ENCODE results near the gene FTCDNL1. TPM values are rescaled to one million over a fixed set of nuclear protein-coding genes. Genes with fewer than 3 reads are reported as not detected.

The FTCDNL1 gene
- total RNA-seq, 1 donor from 2014 or later = 0.45 TPM

DNA sequence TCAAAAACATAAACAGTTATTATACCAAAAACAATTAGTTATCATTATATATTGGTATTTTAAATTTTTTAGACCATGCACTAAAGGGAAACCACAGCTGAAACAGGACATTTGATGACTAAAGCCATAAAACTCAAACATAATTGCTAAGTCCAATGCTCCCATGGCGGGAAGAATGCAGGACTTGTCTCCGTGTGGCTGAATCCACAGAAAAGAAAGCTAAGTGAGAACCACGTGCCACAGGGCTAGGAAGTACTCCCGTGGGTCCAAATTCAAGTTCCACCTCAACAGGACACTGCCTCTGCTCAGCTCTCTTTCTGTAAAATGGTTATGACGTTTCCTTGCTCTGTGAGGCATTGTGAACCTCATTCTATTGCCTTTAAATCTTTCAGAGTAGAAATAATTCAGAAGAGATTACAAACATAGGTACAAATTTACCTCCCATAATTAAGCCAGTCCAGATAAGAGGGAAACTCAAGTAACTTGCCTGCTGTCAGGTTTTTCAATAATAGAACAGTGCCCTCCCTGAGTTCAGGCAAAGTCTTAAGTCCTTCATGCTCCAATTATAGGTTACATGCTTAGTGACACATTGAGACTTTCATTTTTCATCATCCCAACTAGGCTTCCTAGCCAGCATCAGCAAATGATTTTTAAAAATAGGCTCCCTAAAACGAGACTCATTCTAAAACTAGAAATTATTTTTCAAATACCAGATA is 36.7 kb downstream of the FTCDNL1 start:
- no peaks in the 10 kb centered on the region for H4K20me1 ChIP-seq (ENCODE audit: insufficient read depth, low read length)
- no peaks in the 10 kb centered on the region for H3K36me3 Mint-ChIP-seq (ENCODE audit: low read depth, unreplicated experiment)
- no peak overlapping the region for H3K4me3 Mint-ChIP-seq (ENCODE audit: unreplicated experiment)
- H3K4me2 ChIP-seq (ENCODE audit: low read length) = no peak overlapping the region
- H3K4me1 Mint-ChIP-seq (ENCODE audit: low read depth, unreplicated experiment) = peaks cover 10% of the 10 kb centered on the region
- peaks cover 3% of the 10 kb centered on the region for H3K27me3 Mint-ChIP-seq (ENCODE audit: low read depth, unreplicated experiment)
- no peak overlapping the region for H2AFZ ChIP-seq (ENCODE audit: low read depth, low read length)
- H3K79me2 ChIP-seq (ENCODE audit: insufficient read depth, low read length) = no peaks in the 10 kb centered on the region
- H3K9me3 ChIP-seq (ENCODE audit: insufficient read depth, low read depth, low read length) = no peaks in the 10 kb centered on the region
- no peaks in the 10 kb centered on the region for H3K27me3 ChIP-seq (ENCODE audit: insufficient read depth, low read length)
- H3K27ac Mint-ChIP-seq (ENCODE audit: unreplicated experiment) = no peak overlapping the region
- no peak overlapping the region for H3K9ac ChIP-seq (ENCODE audit: low read length)
- no peak overlapping the region for H3K4me3 ChIP-seq (ENCODE audit: insufficient read depth, low read depth, low read length)
- FAIRE-seq = no peak
- H3K27ac ChIP-seq (ENCODE audit: low read depth, low read length) = no peak overlapping the region
- TF ChIP-seq, protein P1, sequence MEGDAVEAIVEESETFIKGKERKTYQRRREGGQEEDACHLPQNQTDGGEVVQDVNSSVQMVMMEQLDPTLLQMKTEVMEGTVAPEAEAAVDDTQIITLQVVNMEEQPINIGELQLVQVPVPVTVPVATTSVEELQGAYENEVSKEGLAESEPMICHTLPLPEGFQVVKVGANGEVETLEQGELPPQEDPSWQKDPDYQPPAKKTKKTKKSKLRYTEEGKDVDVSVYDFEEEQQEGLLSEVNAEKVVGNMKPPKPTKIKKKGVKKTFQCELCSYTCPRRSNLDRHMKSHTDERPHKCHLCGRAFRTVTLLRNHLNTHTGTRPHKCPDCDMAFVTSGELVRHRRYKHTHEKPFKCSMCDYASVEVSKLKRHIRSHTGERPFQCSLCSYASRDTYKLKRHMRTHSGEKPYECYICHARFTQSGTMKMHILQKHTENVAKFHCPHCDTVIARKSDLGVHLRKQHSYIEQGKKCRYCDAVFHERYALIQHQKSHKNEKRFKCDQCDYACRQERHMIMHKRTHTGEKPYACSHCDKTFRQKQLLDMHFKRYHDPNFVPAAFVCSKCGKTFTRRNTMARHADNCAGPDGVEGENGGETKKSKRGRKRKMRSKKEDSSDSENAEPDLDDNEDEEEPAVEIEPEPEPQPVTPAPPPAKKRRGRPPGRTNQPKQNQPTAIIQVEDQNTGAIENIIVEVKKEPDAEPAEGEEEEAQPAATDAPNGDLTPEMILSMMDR (IDR thresholded peaks at IDR 0.05; ENCODE audit: insufficient read depth, low read depth, low read length) = no peak
- H3K9me3 Mint-ChIP-seq (ENCODE audit: unreplicated experiment) = no peaks in the 10 kb centered on the region
- DNase-seq (ENCODE audit: low read depth) = no peak
- H3K4me1 ChIP-seq (ENCODE audit: insufficient read depth, low read length) = no peaks in the 10 kb centered on the region
- no peaks in the 10 kb centered on the region for H3K36me3 ChIP-seq (ENCODE audit: insufficient read depth, low read length)

DNA sequence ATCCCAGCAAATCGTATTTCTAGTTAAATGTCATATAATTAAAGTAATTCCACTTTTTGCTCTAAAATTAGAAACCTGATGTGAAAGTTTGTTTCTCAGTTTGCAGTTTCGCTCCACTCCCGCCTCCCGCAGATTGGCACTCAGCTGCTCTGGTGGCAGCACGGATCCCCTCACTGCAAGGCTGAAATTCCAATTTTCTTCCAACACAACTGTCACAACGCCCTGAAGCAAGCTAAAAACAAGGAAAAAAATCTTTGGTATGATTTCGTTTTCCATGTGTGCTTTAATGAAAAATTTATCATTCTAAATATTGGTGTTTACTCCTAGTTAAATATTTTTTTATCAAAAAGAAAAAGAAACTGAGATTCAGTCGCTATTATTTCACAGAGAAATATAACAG is 38.5 kb downstream of the FTCDNL1 start:
- H3K79me2 ChIP-seq (ENCODE audit: insufficient read depth, low read length) = no peaks in the 10 kb centered on the region
- H3K27ac ChIP-seq (ENCODE audit: low read depth, low read length) = no peak overlapping the region
- Mint-ChIP-seq H3K27me3 (ENCODE audit: low read depth, unreplicated experiment) (no peaks in the 10 kb centered on the region), H3K27ac (ENCODE audit: unreplicated experiment) (no peak overlapping the region), H3K4me1 (ENCODE audit: low read depth, unreplicated experiment) (peaks cover 10% of the 10 kb centered on the region), H3K36me3 (ENCODE audit: low read depth, unreplicated experiment) (no peaks in the 10 kb centered on the region), H3K4me3 (ENCODE audit: unreplicated experiment) (no peak overlapping the region), H3K9me3 (ENCODE audit: unreplicated experiment) (no peaks in the 10 kb centered on the region)
- no peaks in the 10 kb centered on the region for H3K27me3 ChIP-seq (ENCODE audit: insufficient read depth, low read length)
- no peaks in the 10 kb centered on the region for H3K4me1 ChIP-seq (ENCODE audit: insufficient read depth, low read length)
- no peak overlapping the region for H3K9ac ChIP-seq (ENCODE audit: low read length)
- DNase-seq (ENCODE audit: low read depth) (no peak), FAIRE-seq (no peak)
- no peaks in the 10 kb centered on the region for H3K9me3 ChIP-seq (ENCODE audit: insufficient read depth, low read depth, low read length)
- no peaks in the 10 kb centered on the region for H3K36me3 ChIP-seq (ENCODE audit: insufficient read depth, low read length)
- H4K20me1 ChIP-seq (ENCODE audit: insufficient read depth, low read length) = no peaks in the 10 kb centered on the region
- TF ChIP-seq, protein P1 (IDR thresholded peaks at IDR 0.05; ENCODE audit: insufficient read depth, low read depth, low read length) = no peak
- TF ChIP-seq EZH2 (IDR thresholded peaks at IDR 0.05; ENCODE audit: insufficient read depth, low read length) = no peak
- H2AFZ ChIP-seq (ENCODE audit: low read depth, low read length) = no peak overlapping the region
- no peak overlapping the region for H3K4me2 ChIP-seq (ENCODE audit: low read length)
- H3K4me3 ChIP-seq (ENCODE audit: insufficient read depth, low read depth, low read length) = no peak overlapping the region

DNA sequence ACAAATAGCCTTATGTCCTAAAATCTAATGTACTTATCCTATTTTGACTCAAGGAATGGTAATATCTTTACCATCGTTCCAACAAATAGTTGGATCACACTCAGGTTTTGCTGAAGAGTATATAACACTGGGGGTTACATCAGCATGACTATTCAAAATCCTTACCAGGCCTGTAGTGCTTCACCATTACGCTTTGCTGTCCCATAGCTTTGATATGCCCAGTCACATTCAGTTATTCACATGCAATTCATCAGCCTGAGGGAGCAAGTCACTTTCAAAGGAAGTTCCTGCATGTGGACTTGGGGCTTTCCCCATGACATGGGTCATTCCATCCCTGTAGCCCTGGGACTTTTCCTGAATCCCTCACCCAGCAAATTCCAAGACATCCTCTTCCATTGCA is 39.6 kb downstream of the FTCDNL1 start:
- H3K9me3 ChIP-seq (ENCODE audit: insufficient read depth, low read depth, low read length) = no peaks in the 10 kb centered on the region
- no peaks in the 10 kb centered on the region for H3K79me2 ChIP-seq (ENCODE audit: insufficient read depth, low read length)
- H3K27ac ChIP-seq (ENCODE audit: low read depth, low read length) = no peak overlapping the region
- no peak overlapping the region for H3K27ac Mint-ChIP-seq (ENCODE audit: unreplicated experiment)
- H2AFZ ChIP-seq (ENCODE audit: low read depth, low read length) = no peak overlapping the region
- no peaks in the 10 kb centered on the region for H3K36me3 Mint-ChIP-seq (ENCODE audit: low read depth, unreplicated experiment)
- no peaks in the 10 kb centered on the region for H3K9me3 Mint-ChIP-seq (ENCODE audit: unreplicated experiment)
- FAIRE-seq = no peak
- H3K9ac ChIP-seq (ENCODE audit: low read length) = no peak overlapping the region
- H3K4me2 ChIP-seq (ENCODE audit: low read length) = no peak overlapping the region
- H3K4me3 Mint-ChIP-seq (ENCODE audit: unreplicated experiment) = no peak overlapping the region
- H3K4me3 ChIP-seq (ENCODE audit: insufficient read depth, low read depth, low read length) = no peak overlapping the region
- H3K4me1 Mint-ChIP-seq (ENCODE audit: low read depth, unreplicated experiment) = peaks cover 10% of the 10 kb centered on the region
- no peaks in the 10 kb centered on the region for H3K27me3 Mint-ChIP-seq (ENCODE audit: low read depth, unreplicated experiment)
- no peaks in the 10 kb centered on the region for H3K27me3 ChIP-seq (ENCODE audit: insufficient read depth, low read length)
- H4K20me1 ChIP-seq (ENCODE audit: insufficient read depth, low read length) = no peaks in the 10 kb centered on the region
- TF ChIP-seq, protein P1 (IDR thresholded peaks at IDR 0.05; ENCODE audit: insufficient read depth, low read depth, low read length) = no peak
- no peak for TF ChIP-seq EZH2 (IDR thresholded peaks at IDR 0.05; ENCODE audit: insufficient read depth, low read length)
- H3K4me1 ChIP-seq (ENCODE audit: insufficient read depth, low read length) = no peaks in the 10 kb centered on the region
- DNase-seq (ENCODE audit: low read depth) = no peak
- no peaks in the 10 kb centered on the region for H3K36me3 ChIP-seq (ENCODE audit: insufficient read depth, low read length)
